ENCODE measurements around the gene SPINK5.

GRCh38 chr5:148094336-148094735 lies 30.6 kb downstream of the SPINK5 start:
- TF ChIP-seq POLR2AphosphoS5 (IDR thresholded peaks at IDR 0.05): no peak
- no peak for TF ChIP-seq POLR2A (IDR thresholded peaks at IDR 0.05)
- TF ChIP-seq CTCF (IDR thresholded peaks at IDR 0.05): no peak
